ENCODE results near the gene VRK3.
"Not testable (repeated sequence)": the region's sequence is repeated elsewhere in the genome, so short reads cannot be mapped to it uniquely, and the experiment has no call there.

Gene VRK3

GRCh38 chr19:50025022-50025793, at the start of gene VRK3:
Gene VRK3, minus strand, starts transcription at chr19:50025372. Its CDS starts 9,210 bp downstream, at chr19:50016162.
- peak; percentile 100 for DNase-seq (ENCODE audit: extremely low read depth, low read depth)
- H3K4me3 ChIP-seq (replicated peaks; ENCODE audit: low read depth, low read length) = peak within 1 kb of the TSS; percentile 93
- TF ChIP-seq CTCF (IDR thresholded peaks at IDR 0.05; ENCODE audit: low read depth, low read length, missing control alignments) = no peak

- H3K4me3 ChIP-seq (replicated peaks; ENCODE audit: low read depth, low read length); DNase-seq (ENCODE audit: extremely low read depth, low read depth): not testable (repeated sequence)
Observed at GRCh38 chr19:50068382-50068781, 43.2 kb upstream of the VRK3 start.

GRCh38 chr19:50067575-50067974, 42.4 kb upstream of the VRK3 start:
- no peak for DNase-seq (ENCODE audit: extremely low read depth, low read depth)

GRCh38 chr19:50065938-50066337, 40.8 kb upstream of the VRK3 start:
- TF ChIP-seq CTCF (IDR thresholded peaks at IDR 0.05; ENCODE audit: low read depth, low read length, missing control alignments) = no peak
- no peak overlapping the region for H3K4me3 ChIP-seq (replicated peaks; ENCODE audit: low read depth, low read length)
- no peak for DNase-seq (ENCODE audit: extremely low read depth, low read depth)

More at GRCh38 chr19:50067575-50067974, 42.4 kb upstream of the VRK3 start:
- no peak overlapping the region for H3K4me3 ChIP-seq (replicated peaks; ENCODE audit: low read depth, low read length)
- no peak for TF ChIP-seq CTCF (IDR thresholded peaks at IDR 0.05; ENCODE audit: low read depth, low read length, missing control alignments)

GRCh38 chr19:50061650-50062049, 36.5 kb upstream of the VRK3 start:
- H3K4me3 ChIP-seq (replicated peaks; ENCODE audit: low read depth, low read length) = no peak overlapping the region
- no peak for DNase-seq (ENCODE audit: extremely low read depth, low read depth)
- no peak for TF ChIP-seq CTCF (IDR thresholded peaks at IDR 0.05; ENCODE audit: low read depth, low read length, missing control alignments)

- no peak for DNase-seq (ENCODE audit: extremely low read depth, low read depth)
- no peak overlapping the region for H3K4me3 ChIP-seq (replicated peaks; ENCODE audit: low read depth, low read length)
- no peak for TF ChIP-seq CTCF (IDR thresholded peaks at IDR 0.05; ENCODE audit: low read depth, low read length, missing control alignments)
Observed at GRCh38 chr19:50060107-50060506, 34.9 kb upstream of the VRK3 start.

- DNase-seq (ENCODE audit: extremely low read depth, low read depth) = no peak
- H3K4me3 ChIP-seq (replicated peaks; ENCODE audit: low read depth, low read length) = no peak overlapping the region
- TF ChIP-seq CTCF (IDR thresholded peaks at IDR 0.05; ENCODE audit: low read depth, low read length, missing control alignments) = no peak
Observed at GRCh38 chr19:50059045-50059444, 33.9 kb upstream of the VRK3 start.

Measured in HFF-Myc (cell line).